Suprapubic skin (tissue), 4 donors: Measurements from ENCODE around the gene STON2. TPM values are rescaled to one million over a fixed set of nuclear protein-coding genes. Genes with fewer than 3 reads are reported as not detected.

Experiments used
- DNase-seq, 2 donors: peaks; one replicate each; pipeline ENCODE4 v3.0.0-alpha.2; 2019; ENCODE audit warnings: low spot score in 2 of 2
- H3K27ac ChIP-seq: fragments of 200-600 bp; sonication (generic); one replicate; pipeline ENCODE4 v1.5.1; 2019
- H3K27me3 ChIP-seq: fragments of 200-600 bp; sonication (generic); one replicate; pipeline ENCODE4 v1.5.1; 2019
- H3K36me3 ChIP-seq: fragments of 200-600 bp; sonication (generic); one replicate; pipeline ENCODE4 v1.5.1; 2019
- H3K4me1 ChIP-seq: fragments of 200-600 bp; sonication (generic); one replicate; pipeline ENCODE4 v1.5.1; 2019
- H3K4me3 ChIP-seq: fragments of 200-600 bp; sonication (generic); one replicate; pipeline ENCODE4 v1.5.1; 2019; ENCODE audit warnings: mild to moderate bottlenecking
- H3K9me3 ChIP-seq: fragments of 200-600 bp; sonication (generic); one replicate; pipeline ENCODE4 v1.5.1; 2019
- CTCF ChIP-seq, 2 donors: fragments of 200-600 bp in 1 of 2; fragments of 450-650 bp in 1 of 2; sonication (generic) in 1 of 2; IDR thresholded peaks; one replicate each; pipeline ENCODE4 v1.5.1; 2016 to 2019; ENCODE audit warnings: antibody characterized with exemption in 2 of 2, mild to moderate bottlenecking in 1 of 2, moderate library complexity in 1 of 2
- EP300 ChIP-seq: sonication (generic); formaldehyde crosslinking; IDR thresholded peaks from one replicate; pipeline ENCODE4 v1.6.1; 2017; ENCODE audit warnings: antibody characterized with exemption
- POLR2A ChIP-seq, 2 donors: fragments of 450-650 bp; IDR thresholded peaks; one replicate each; pipeline ENCODE4 v1.6.1; 2017; ENCODE audit warnings: antibody characterized with exemption in 2 of 2, mild to moderate bottlenecking in 2 of 2, moderate library complexity in 2 of 2
- POLR2AphosphoS5 ChIP-seq, 3 donors: sonication (generic); formaldehyde crosslinking; IDR thresholded peaks; one replicate each; pipeline ENCODE4 v1.6.1; 2017; ENCODE audit warnings: antibody characterized with exemption in 3 of 3
- WGBS: methylation state at CpG from one replicate; pipeline ENCODE4 v1.1.5; 2018; 5-methylcytosine and 5-hydroxymethylcytosine counted together
- total RNA-seq, 4 donors: library from RNA; depleted of rRNA; stranded (reverse); fragments of >200 nt; gene quantifications; one replicate each; pipeline ENCODE4 v1.1.0, GENCODE V29; 2016

Gene STON2
- total RNA-seq, 4 donors from 2014 or later: 19.1 to 39.5 (median 22.8) TPM

- WGBS: 60% methylated on average over 5 of the region's 5 CpGs
- Histone ChIP-seq H3K27ac (no peak overlapping the region), H3K36me3 (no peaks in the 10 kb centered on the region), H3K27me3 (no peaks in the 10 kb centered on the region), H3K4me1 (no peaks in the 10 kb centered on the region), H3K4me3 (no peak overlapping the region), H3K9me3 (peaks cover 10% of the 10 kb centered on the region)
- DNase-seq: no peak
- TF ChIP-seq CTCF (IDR thresholded peaks at IDR 0.05): no peak
- no peak for TF ChIP-seq POLR2A (IDR thresholded peaks at IDR 0.05)
- no peak for TF ChIP-seq EP300
- no peak for TF ChIP-seq POLR2AphosphoS5 (IDR thresholded peaks at IDR 0.05)
Measured at GRCh38 chr14:81350344-81351130, 49.6 kb downstream of the STON2 start.

- Histone ChIP-seq H3K4me1 (no peaks in the 10 kb centered on the region), H3K27ac (no peak overlapping the region), H3K4me3 (no peak overlapping the region), H3K27me3 (no peaks in the 10 kb centered on the region), H3K36me3 (no peaks in the 10 kb centered on the region), H3K9me3 (no peaks in the 10 kb centered on the region)
- TF ChIP-seq POLR2AphosphoS5 (IDR thresholded peaks at IDR 0.05) (no peak), POLR2A (IDR thresholded peaks at IDR 0.05) (no peak)
- WGBS: 82% methylated on average over 2 of the region's 2 CpGs
- DNase-seq: no peak
Measured at GRCh38 chr14:81348061-81348460, 52.1 kb downstream of the STON2 start.

- WGBS: 71% methylated on average over 2 of the region's 2 CpGs
- no peak for TF ChIP-seq CTCF (IDR thresholded peaks at IDR 0.05)
- no peak for TF ChIP-seq POLR2AphosphoS5 (IDR thresholded peaks at IDR 0.05)
- TF ChIP-seq POLR2A (IDR thresholded peaks at IDR 0.05): no peak
- no peak for TF ChIP-seq EP300
- no peak overlapping the region for H3K27ac ChIP-seq
- DNase-seq: no peak
- no peaks in the 10 kb centered on the region for H3K27me3 ChIP-seq
- peaks cover 9% of the 10 kb centered on the region for H3K4me1 ChIP-seq
- no peaks in the 10 kb centered on the region for H3K36me3 ChIP-seq
- H3K9me3 ChIP-seq: no peaks in the 10 kb centered on the region
- H3K4me3 ChIP-seq: no peak overlapping the region
Measured at GRCh38 chr14:81345781-81346180, 54.3 kb downstream of the STON2 start.

- Histone ChIP-seq H3K36me3 (no peaks in the 10 kb centered on the region), H3K9me3 (no peaks in the 10 kb centered on the region), H3K4me3 (no peak overlapping the region), H3K4me1 (peaks cover 9% of the 10 kb centered on the region), H3K27ac (no peak overlapping the region), H3K27me3 (no peaks in the 10 kb centered on the region)
- DNase-seq: no peak
- 74% methylated on average over 3 of the region's 3 CpGs for WGBS
- TF ChIP-seq POLR2A (IDR thresholded peaks at IDR 0.05): no peak
- no peak for TF ChIP-seq POLR2AphosphoS5 (IDR thresholded peaks at IDR 0.05)
- no peak for TF ChIP-seq CTCF (IDR thresholded peaks at IDR 0.05)
- no peak for TF ChIP-seq EP300
Measured at GRCh38 chr14:81344481-81345160, 55.5 kb downstream of the STON2 start.

GRCh38 chr14:81343701-81344100 is 56.4 kb downstream of the STON2 start:
- Histone ChIP-seq H3K9me3 (no peaks in the 10 kb centered on the region), H3K27me3 (no peaks in the 10 kb centered on the region), H3K4me1 (peaks cover 9% of the 10 kb centered on the region), H3K36me3 (no peaks in the 10 kb centered on the region), H3K4me3 (no peak overlapping the region), H3K27ac (no peak overlapping the region)
- TF ChIP-seq POLR2AphosphoS5 (IDR thresholded peaks at IDR 0.05) (no peak), CTCF (IDR thresholded peaks at IDR 0.05) (no peak), EP300 (no peak), POLR2A (IDR thresholded peaks at IDR 0.05) (no peak)
- WGBS: 85% methylated on average over 2 of the region's 2 CpGs
- no peak for DNase-seq
